Measurements from ENCODE around the gene ARIH1. TPM values are rescaled to one million over a fixed set of nuclear protein-coding genes. Genes with fewer than 3 reads are reported as not detected.

The ARIH1 gene
- total RNA-seq, 1 experiment from 2014 or later = 84.1 TPM

- Histone ChIP-seq H3K4me2 (ENCODE audit: low read depth, low read length, poor library complexity, severe bottlenecking) (no peak overlapping the region), H3K9ac (ENCODE audit: low read length) (no peak overlapping the region), H2AFZ (ENCODE audit: low read length) (no peak overlapping the region), H3K27me3 (ENCODE audit: low read length) (no peaks in the 10 kb centered on the region), H3K9me2 (replicated peaks; ENCODE audit: insufficient read depth, low read length) (no peaks in the 10 kb centered on the region), H3K4me3 (ENCODE audit: low read length) (no peak overlapping the region), H3K36me3 (ENCODE audit: insufficient read depth, low read length) (peaks cover 45% of the 10 kb centered on the region; the same call in 1 of the 2 replicates), H3K79me2 (ENCODE audit: low read length) (peaks cover 83% of the 10 kb centered on the region), H3K9me3 (ENCODE audit: low read length) (no peaks in the 10 kb centered on the region), H4K20me1 (ENCODE audit: insufficient read depth, low read depth, low read length) (no peaks in the 10 kb centered on the region), H3K4me1 (ENCODE audit: low read length) (no peaks in the 10 kb centered on the region), H3K27ac (ENCODE audit: low read length) (no peak overlapping the region)
- no peak for DNase-seq
Observed at GRCh38 chr15:72560458-72560857, 86.3 kb downstream of the ARIH1 start.

GRCh38 chr15:72562386-72562785 lies 88.3 kb downstream of the ARIH1 start:
- no peaks in the 10 kb centered on the region for H3K27me3 ChIP-seq (ENCODE audit: low read length)
- H3K36me3 ChIP-seq (ENCODE audit: insufficient read depth, low read length) = peaks cover 47% of the 10 kb centered on the region; the same call in 1 of the 2 replicates
- no peak overlapping the region for H3K4me2 ChIP-seq (ENCODE audit: low read depth, low read length, poor library complexity, severe bottlenecking)
- DNase-seq = no peak
- no peaks in the 10 kb centered on the region for H3K9me3 ChIP-seq (ENCODE audit: low read length)
- H3K4me3 ChIP-seq (ENCODE audit: low read length) = no peak overlapping the region
- no peak overlapping the region for H3K27ac ChIP-seq (ENCODE audit: low read length)
- H3K9ac ChIP-seq (ENCODE audit: low read length) = no peak overlapping the region
- H3K79me2 ChIP-seq (ENCODE audit: low read length) = peaks cover 79% of the 10 kb centered on the region
- no peaks in the 10 kb centered on the region for H3K9me2 ChIP-seq (replicated peaks; ENCODE audit: insufficient read depth, low read length)
- no peaks in the 10 kb centered on the region for H4K20me1 ChIP-seq (ENCODE audit: insufficient read depth, low read depth, low read length)
- H3K4me1 ChIP-seq (ENCODE audit: low read length) = no peaks in the 10 kb centered on the region
- no peak overlapping the region for H2AFZ ChIP-seq (ENCODE audit: low read length)

- Histone ChIP-seq H3K27ac (ENCODE audit: low read length) (no peak overlapping the region), H3K4me2 (ENCODE audit: low read depth, low read length, poor library complexity, severe bottlenecking) (no peak overlapping the region), H2AFZ (ENCODE audit: low read length) (no peak overlapping the region), H4K20me1 (ENCODE audit: insufficient read depth, low read depth, low read length) (no peaks in the 10 kb centered on the region), H3K36me3 (ENCODE audit: insufficient read depth, low read length) (peaks cover 52% of the 10 kb centered on the region; the same call in 1 of the 2 replicates), H3K79me2 (ENCODE audit: low read length) (peaks cover 79% of the 10 kb centered on the region), H3K9me3 (ENCODE audit: low read length) (no peaks in the 10 kb centered on the region), H3K27me3 (ENCODE audit: low read length) (no peaks in the 10 kb centered on the region), H3K9ac (ENCODE audit: low read length) (no peak overlapping the region), H3K9me2 (replicated peaks; ENCODE audit: insufficient read depth, low read length) (no peaks in the 10 kb centered on the region), H3K4me3 (ENCODE audit: low read length) (no peak overlapping the region), H3K4me1 (ENCODE audit: low read length) (no peaks in the 10 kb centered on the region)
- DNase-seq = no peak
Observed at GRCh38 chr15:72562878-72563277, 88.7 kb downstream of the ARIH1 start.

- Histone ChIP-seq H3K4me1 (ENCODE audit: low read length) (no peaks in the 10 kb centered on the region), H4K20me1 (ENCODE audit: insufficient read depth, low read depth, low read length) (no peaks in the 10 kb centered on the region), H3K27me3 (ENCODE audit: low read length) (no peaks in the 10 kb centered on the region), H3K9me3 (ENCODE audit: low read length) (no peaks in the 10 kb centered on the region), H3K4me3 (ENCODE audit: low read length) (no peak overlapping the region), H3K9ac (ENCODE audit: low read length) (no peak overlapping the region), H3K79me2 (ENCODE audit: low read length) (peaks cover 77% of the 10 kb centered on the region), H3K27ac (ENCODE audit: low read length) (no peak overlapping the region), H3K36me3 (ENCODE audit: insufficient read depth, low read length) (peaks cover 58% of the 10 kb centered on the region; the same call in 1 of the 2 replicates), H2AFZ (ENCODE audit: low read length) (no peak overlapping the region), H3K4me2 (ENCODE audit: low read depth, low read length, poor library complexity, severe bottlenecking) (no peak overlapping the region), H3K9me2 (replicated peaks; ENCODE audit: insufficient read depth, low read length) (no peaks in the 10 kb centered on the region)
- DNase-seq = no peak
Observed at GRCh38 chr15:72564091-72564490, 90.0 kb downstream of the ARIH1 start.

DNA sequence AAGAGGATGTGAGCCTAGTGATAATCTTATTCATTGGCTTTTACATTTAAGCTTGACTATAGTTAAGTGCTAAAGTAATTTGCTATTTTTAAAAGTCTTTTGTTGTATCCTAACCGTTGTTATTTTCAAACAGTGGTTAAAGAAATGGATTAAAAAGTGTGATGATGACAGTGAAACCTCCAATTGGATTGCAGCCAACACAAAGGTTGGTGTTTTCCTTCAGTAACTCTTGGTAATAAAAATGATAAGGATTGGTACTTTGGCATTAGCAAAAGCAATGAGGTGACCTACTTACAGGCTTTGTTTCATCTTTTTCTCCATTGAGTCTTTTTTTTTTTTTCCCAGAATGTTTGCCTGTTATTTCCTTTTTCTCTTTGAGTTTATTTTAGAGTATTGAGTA lies 92.8 kb downstream of the ARIH1 start:
- Histone ChIP-seq H3K4me2 (ENCODE audit: low read depth, low read length, poor library complexity, severe bottlenecking) (no peak overlapping the region), H4K20me1 (ENCODE audit: insufficient read depth, low read depth, low read length) (no peaks in the 10 kb centered on the region)

GRCh38 chr15:72570059-72570458 lies 95.9 kb downstream of the ARIH1 start:
- DNase-seq = no peak
- H4K20me1 ChIP-seq (ENCODE audit: insufficient read depth, low read depth, low read length) = no peaks in the 10 kb centered on the region
- peaks cover 58% of the 10 kb centered on the region for H3K36me3 ChIP-seq (ENCODE audit: insufficient read depth, low read length)
- H3K4me3 ChIP-seq (ENCODE audit: low read length) = no peak overlapping the region
- no peaks in the 10 kb centered on the region for H3K9me3 ChIP-seq (ENCODE audit: low read length)
- H3K4me2 ChIP-seq (ENCODE audit: low read depth, low read length, poor library complexity, severe bottlenecking) = no peak overlapping the region
- peaks cover 44% of the 10 kb centered on the region for H3K79me2 ChIP-seq (ENCODE audit: low read length)
- no peaks in the 10 kb centered on the region for H3K27me3 ChIP-seq (ENCODE audit: low read length)
- no peak overlapping the region for H2AFZ ChIP-seq (ENCODE audit: low read length)
- no peaks in the 10 kb centered on the region for H3K4me1 ChIP-seq (ENCODE audit: low read length)
- H3K9me2 ChIP-seq (replicated peaks; ENCODE audit: insufficient read depth, low read length) = no peaks in the 10 kb centered on the region
- no peak overlapping the region for H3K27ac ChIP-seq (ENCODE audit: low read length)
- no peak overlapping the region for H3K9ac ChIP-seq (ENCODE audit: low read length)

More for the DNA sequence above, 92.8 kb downstream of the ARIH1 start:
- Histone ChIP-seq H3K36me3 (ENCODE audit: insufficient read depth, low read length) (peaks cover 71% of the 10 kb centered on the region; the same call in 1 of the 2 replicates), H3K27me3 (ENCODE audit: low read length) (no peaks in the 10 kb centered on the region), H3K27ac (ENCODE audit: low read length) (no peak overlapping the region), H3K79me2 (ENCODE audit: low read length) (peaks cover 66% of the 10 kb centered on the region), H3K4me1 (ENCODE audit: low read length) (no peaks in the 10 kb centered on the region), H3K9me2 (replicated peaks; ENCODE audit: insufficient read depth, low read length) (no peaks in the 10 kb centered on the region), H3K9ac (ENCODE audit: low read length) (no peak overlapping the region), H2AFZ (ENCODE audit: low read length) (no peak overlapping the region), H3K9me3 (ENCODE audit: low read length) (no peaks in the 10 kb centered on the region), H3K4me3 (ENCODE audit: low read length) (no peak overlapping the region)
- DNase-seq = no peak

- Histone ChIP-seq H2AFZ (ENCODE audit: low read length) (no peak overlapping the region), H3K4me2 (ENCODE audit: low read depth, low read length, poor library complexity, severe bottlenecking) (no peak overlapping the region), H3K9me2 (replicated peaks; ENCODE audit: insufficient read depth, low read length) (no peaks in the 10 kb centered on the region), H3K9ac (ENCODE audit: low read length) (no peak overlapping the region), H3K4me3 (ENCODE audit: low read length) (no peak overlapping the region), H4K20me1 (ENCODE audit: insufficient read depth, low read depth, low read length) (no peaks in the 10 kb centered on the region), H3K27ac (ENCODE audit: low read length) (no peak overlapping the region), H3K4me1 (ENCODE audit: low read length) (peaks cover 6% of the 10 kb centered on the region), H3K79me2 (ENCODE audit: low read length) (peaks cover 11% of the 10 kb centered on the region), H3K9me3 (ENCODE audit: low read length) (no peaks in the 10 kb centered on the region), H3K27me3 (ENCODE audit: low read length) (no peaks in the 10 kb centered on the region), H3K36me3 (ENCODE audit: insufficient read depth, low read length) (peaks cover 60% of the 10 kb centered on the region)
- no peak for DNase-seq
Observed at GRCh38 chr15:72579814-72580213, 105.7 kb downstream of the ARIH1 start.

DNA sequence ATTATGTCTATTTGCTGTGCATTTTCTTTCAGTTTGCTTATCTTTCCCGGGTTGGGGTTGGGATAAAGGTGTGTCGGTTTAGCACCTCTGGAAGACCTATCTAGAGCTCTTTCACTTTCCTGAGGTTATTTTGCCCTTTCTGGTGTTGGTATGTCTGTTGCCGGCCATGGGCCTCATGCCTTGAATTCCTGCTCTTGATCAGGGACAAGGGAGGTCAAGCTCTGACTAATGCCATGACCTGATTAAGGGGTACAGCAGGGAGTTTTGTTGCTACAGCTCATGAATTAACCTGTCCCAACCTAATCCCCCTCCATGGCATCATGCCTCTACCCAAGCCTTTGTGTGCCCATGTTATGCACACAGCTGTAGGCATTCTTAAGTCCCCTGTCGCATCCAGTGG lies 109.9 kb downstream of the ARIH1 start:
- Histone ChIP-seq H3K4me2 (ENCODE audit: low read depth, low read length, poor library complexity, severe bottlenecking) (no peak overlapping the region), H3K27me3 (ENCODE audit: low read length) (no peaks in the 10 kb centered on the region), H3K4me3 (ENCODE audit: low read length) (no peak overlapping the region), H3K9me3 (ENCODE audit: low read length) (no peaks in the 10 kb centered on the region), H2AFZ (ENCODE audit: low read length) (no peak overlapping the region), H3K9ac (ENCODE audit: low read length) (no peak overlapping the region), H4K20me1 (ENCODE audit: insufficient read depth, low read depth, low read length) (no peaks in the 10 kb centered on the region), H3K4me1 (ENCODE audit: low read length) (peaks cover 6% of the 10 kb centered on the region), H3K36me3 (ENCODE audit: insufficient read depth, low read length) (peaks cover 58% of the 10 kb centered on the region), H3K9me2 (replicated peaks; ENCODE audit: insufficient read depth, low read length) (no peaks in the 10 kb centered on the region), H3K27ac (ENCODE audit: low read length) (no peak overlapping the region), H3K79me2 (ENCODE audit: low read length) (peaks cover 10% of the 10 kb centered on the region)
- DNase-seq = no peak

- H3K9me3 ChIP-seq (ENCODE audit: low read length) = no peaks in the 10 kb centered on the region
- H3K4me1 ChIP-seq (ENCODE audit: low read length) = no peaks in the 10 kb centered on the region
- no peaks in the 10 kb centered on the region for H4K20me1 ChIP-seq (ENCODE audit: insufficient read depth, low read depth, low read length)
- H3K79me2 ChIP-seq (ENCODE audit: low read length) = 0 out of 2 replicates have a peak, but pooled peaks cover 4% of the 10 kb centered on the region
- H3K4me3 ChIP-seq (ENCODE audit: low read length) = no peak overlapping the region
- no peaks in the 10 kb centered on the region for H3K9me2 ChIP-seq (replicated peaks; ENCODE audit: insufficient read depth, low read length)
- no peak overlapping the region for H2AFZ ChIP-seq (ENCODE audit: low read length)
- no peak for DNase-seq
- H3K4me2 ChIP-seq (ENCODE audit: low read depth, low read length, poor library complexity, severe bottlenecking) = no peak overlapping the region
- H3K9ac ChIP-seq (ENCODE audit: low read length) = no peak overlapping the region
- no peaks in the 10 kb centered on the region for H3K27me3 ChIP-seq (ENCODE audit: low read length)
- H3K27ac ChIP-seq (ENCODE audit: low read length) = no peak overlapping the region
- peaks cover 51% of the 10 kb centered on the region; the same call in 1 of the 2 replicates for H3K36me3 ChIP-seq (ENCODE audit: insufficient read depth, low read length)
Observed at GRCh38 chr15:72585025-72585424, 110.9 kb downstream of the ARIH1 start.

Data from Karpas-422 (cell line).